ENCODE data around the gene TSKU.
"Not testable (repeated sequence)": the region's sequence is repeated elsewhere in the genome, so short reads cannot be mapped to it uniquely, and the experiment has no call there.

Gene TSKU

GRCh38 chr11:76801736-76802135, 18.6 kb downstream of the TSKU start:
- no peak for DNase-seq (ENCODE audit: low spot score)

- DNase-seq (ENCODE audit: low spot score), result no peak
These were observed 19.0 kb downstream of the TSKU start for GRCh38 chr11:76802151-76802550.

GRCh38 chr11:76802621-76803020, 19.5 kb downstream of the TSKU start:
- DNase-seq (ENCODE audit: low spot score), result no peak

GRCh38 chr11:76803023-76803422, 19.9 kb downstream of the TSKU start:
- DNase-seq (ENCODE audit: low spot score), result no peak

GRCh38 chr11:76803811-76804600, 20.9 kb downstream of the TSKU start:
- no peak for DNase-seq (ENCODE audit: low spot score)

GRCh38 chr11:76805206-76805913, 22.2 kb downstream of the TSKU start:
- no peak for DNase-seq (ENCODE audit: low spot score)

GRCh38 chr11:76806131-76806530, 23.0 kb downstream of the TSKU start:
- no peak for DNase-seq (ENCODE audit: low spot score)

- DNase-seq (ENCODE audit: low spot score), result no peak
These were observed 23.6 kb downstream of the TSKU start for GRCh38 chr11:76806608-76807205.

GRCh38 chr11:76807206-76807875, 24.2 kb downstream of the TSKU start:
- peak; percentile 40 for DNase-seq (ENCODE audit: low spot score)

GRCh38 chr11:76808171-76808570, 25.0 kb downstream of the TSKU start:
- no peak for DNase-seq (ENCODE audit: low spot score)

- DNase-seq (ENCODE audit: low spot score), result no peak
These were observed 25.8 kb downstream of the TSKU start for GRCh38 chr11:76808996-76809395.

- DNase-seq (ENCODE audit: low spot score), result peak; percentile 30
These were observed 27.1 kb downstream of the TSKU start for GRCh38 chr11:76810151-76810853.

- no peak for DNase-seq (ENCODE audit: low spot score)
These were observed 28.1 kb downstream of the TSKU start for GRCh38 chr11:76811259-76811658.

GRCh38 chr11:76814414-76814813, 31.3 kb downstream of the TSKU start:
- no peak for DNase-seq (ENCODE audit: low spot score)

- not testable (repeated sequence) for DNase-seq (ENCODE audit: low spot score)
These were observed 32.5 kb downstream of the TSKU start for GRCh38 chr11:76815678-76816077.

GRCh38 chr11:76820184-76820566, 37.0 kb downstream of the TSKU start:
- DNase-seq (ENCODE audit: low spot score), result no peak

GRCh38 chr11:76821396-76821795, 38.2 kb downstream of the TSKU start:
- not testable (repeated sequence) for DNase-seq (ENCODE audit: low spot score)

- no peak for DNase-seq (ENCODE audit: low spot score)
These were observed 39.2 kb downstream of the TSKU start for GRCh38 chr11:76822406-76822805.

GRCh38 chr11:76823481-76824028, 40.4 kb downstream of the TSKU start:
- no peak for DNase-seq (ENCODE audit: low spot score)

- DNase-seq (ENCODE audit: low spot score), result no peak
These were observed 41.2 kb downstream of the TSKU start for GRCh38 chr11:76824083-76824939.

Measured in CD4-positive, alpha-beta T cell treated with Interleukin-15 for 4 hours (primary cell).